Measurements from ENCODE around the gene PM20D1.

The PM20D1 gene

DNA sequence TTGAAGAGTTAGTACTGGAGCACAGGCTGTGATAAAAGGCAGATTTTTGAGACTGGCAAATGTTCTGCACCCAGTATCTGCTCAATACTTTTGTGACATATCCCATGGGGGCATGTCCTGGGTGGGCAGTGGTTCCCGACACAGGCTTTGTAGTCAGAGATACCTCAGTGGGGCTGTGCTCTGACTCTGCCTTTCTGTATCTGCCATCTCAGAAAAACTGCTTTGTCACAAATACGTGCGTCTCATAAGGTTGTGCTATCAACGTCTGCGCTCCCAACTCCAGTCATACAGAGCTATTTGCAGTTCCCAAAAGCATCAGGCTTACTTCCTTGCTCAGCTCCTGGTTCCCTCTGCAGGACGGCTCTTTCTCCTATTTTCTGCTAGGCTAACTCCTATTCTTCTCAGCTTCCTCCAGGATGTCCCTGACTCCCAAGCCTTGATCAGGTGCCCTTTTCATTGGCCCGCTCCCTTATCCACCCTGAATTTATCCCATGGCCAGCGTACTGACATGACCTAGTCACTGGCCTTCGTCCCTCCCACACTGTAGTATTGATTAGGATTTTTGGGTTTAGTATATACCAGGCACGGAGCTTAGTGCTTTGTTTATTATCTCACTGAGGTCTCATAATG lies 62.5 kb downstream of the PM20D1 start:
- TF ChIP-seq ZFX (IDR thresholded peaks at IDR 0.05), result no peak
- TF ChIP-seq, protein P1, sequence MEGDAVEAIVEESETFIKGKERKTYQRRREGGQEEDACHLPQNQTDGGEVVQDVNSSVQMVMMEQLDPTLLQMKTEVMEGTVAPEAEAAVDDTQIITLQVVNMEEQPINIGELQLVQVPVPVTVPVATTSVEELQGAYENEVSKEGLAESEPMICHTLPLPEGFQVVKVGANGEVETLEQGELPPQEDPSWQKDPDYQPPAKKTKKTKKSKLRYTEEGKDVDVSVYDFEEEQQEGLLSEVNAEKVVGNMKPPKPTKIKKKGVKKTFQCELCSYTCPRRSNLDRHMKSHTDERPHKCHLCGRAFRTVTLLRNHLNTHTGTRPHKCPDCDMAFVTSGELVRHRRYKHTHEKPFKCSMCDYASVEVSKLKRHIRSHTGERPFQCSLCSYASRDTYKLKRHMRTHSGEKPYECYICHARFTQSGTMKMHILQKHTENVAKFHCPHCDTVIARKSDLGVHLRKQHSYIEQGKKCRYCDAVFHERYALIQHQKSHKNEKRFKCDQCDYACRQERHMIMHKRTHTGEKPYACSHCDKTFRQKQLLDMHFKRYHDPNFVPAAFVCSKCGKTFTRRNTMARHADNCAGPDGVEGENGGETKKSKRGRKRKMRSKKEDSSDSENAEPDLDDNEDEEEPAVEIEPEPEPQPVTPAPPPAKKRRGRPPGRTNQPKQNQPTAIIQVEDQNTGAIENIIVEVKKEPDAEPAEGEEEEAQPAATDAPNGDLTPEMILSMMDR (conservative IDR thresholded peaks at IDR 0.05), result no peak
- H3K27ac ChIP-seq, result no peak overlapping the region

DNA sequence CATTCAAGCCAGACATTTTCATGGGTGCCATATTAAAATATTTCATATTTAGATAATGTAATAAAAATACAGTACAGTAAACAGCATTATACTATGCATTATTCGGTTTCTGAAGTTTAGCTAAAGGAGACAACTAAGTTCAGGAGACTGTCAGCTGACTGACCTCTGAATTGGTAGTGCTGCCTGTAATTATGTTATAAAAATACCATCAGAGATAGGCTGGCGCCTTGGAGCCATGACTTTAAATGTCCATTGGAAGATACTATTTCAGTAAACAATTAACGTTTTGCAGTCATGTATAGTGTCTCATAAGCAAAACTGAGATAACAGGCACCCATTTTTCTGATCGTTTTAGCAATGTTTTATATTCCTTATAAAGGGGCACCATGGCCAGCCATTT lies 63.3 kb downstream of the PM20D1 start:
- H3K27ac ChIP-seq, result no peak overlapping the region
- TF ChIP-seq, protein P1 (conservative IDR thresholded peaks at IDR 0.05), result no peak
- TF ChIP-seq ZFX (IDR thresholded peaks at IDR 0.05), result no peak

DNA sequence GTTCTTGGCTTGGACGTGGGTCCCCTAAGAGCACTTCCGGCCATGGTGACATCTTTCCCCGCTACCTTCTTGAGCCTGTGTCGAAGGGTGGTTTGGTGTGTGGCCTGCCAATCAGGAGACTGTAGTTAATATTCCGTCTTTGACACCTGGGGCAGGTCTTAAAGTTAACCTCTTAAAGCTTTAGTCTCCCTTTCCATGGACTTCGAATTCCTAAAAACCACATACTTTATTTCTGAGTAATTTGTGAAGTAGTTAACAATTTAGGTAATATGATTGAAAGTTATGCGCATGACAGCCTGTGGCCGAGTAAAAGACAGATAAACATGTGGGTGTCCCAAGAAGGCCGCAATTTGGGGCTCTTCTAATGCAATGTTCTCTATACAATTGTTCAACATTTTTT lies 64.5 kb downstream of the PM20D1 start:
- no peak overlapping the region for H3K27ac ChIP-seq
- TF ChIP-seq, protein P1 (conservative IDR thresholded peaks at IDR 0.05), result no peak
- no peak for TF ChIP-seq ZFX (IDR thresholded peaks at IDR 0.05)

DNA sequence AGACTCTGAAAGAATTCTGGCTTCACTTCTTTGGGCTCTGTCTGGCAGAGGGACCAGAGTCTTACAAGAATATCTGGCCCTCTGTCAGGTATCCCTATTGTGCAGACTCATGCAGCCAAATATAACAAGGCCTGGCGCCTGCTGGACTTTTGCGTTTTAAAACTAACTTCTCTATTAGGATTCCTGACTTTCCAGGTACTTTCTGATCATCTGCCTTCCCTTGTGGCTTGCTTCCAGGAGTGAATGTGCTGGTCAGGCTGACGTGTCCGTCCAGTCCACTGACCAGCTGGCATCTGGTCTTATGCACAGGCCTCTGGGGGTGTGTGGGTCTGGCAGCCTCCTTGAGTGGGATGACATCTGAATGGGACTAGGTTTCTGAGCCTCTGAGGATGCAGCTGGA lies 66.0 kb downstream of the PM20D1 start:
- TF ChIP-seq, protein P1 (conservative IDR thresholded peaks at IDR 0.05), result no peak
- no peak for TF ChIP-seq ZFX (IDR thresholded peaks at IDR 0.05)
- H3K27ac ChIP-seq, result no peak overlapping the region

DNA sequence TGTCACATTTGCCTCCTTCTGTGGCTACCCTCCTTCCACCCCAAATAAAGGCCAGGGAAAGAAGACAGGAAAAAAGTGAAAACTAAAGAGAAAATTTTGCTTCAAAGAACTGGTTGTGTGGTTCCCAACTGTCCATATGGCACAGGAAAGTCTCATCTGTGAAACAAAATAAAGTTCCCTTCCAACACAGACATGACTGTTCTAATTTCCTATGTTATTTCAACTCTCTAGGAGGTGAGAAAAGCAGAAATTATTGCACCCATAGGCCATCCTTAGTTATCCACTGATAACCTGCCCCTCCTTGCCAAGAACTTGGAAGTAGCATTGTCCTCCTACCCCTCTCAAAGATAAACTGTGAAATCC lies 66.5 kb downstream of the PM20D1 start:
- TF ChIP-seq, protein P1 (conservative IDR thresholded peaks at IDR 0.05), result no peak
- TF ChIP-seq ZFX (IDR thresholded peaks at IDR 0.05), result no peak
- no peak overlapping the region for H3K27ac ChIP-seq

DNA sequence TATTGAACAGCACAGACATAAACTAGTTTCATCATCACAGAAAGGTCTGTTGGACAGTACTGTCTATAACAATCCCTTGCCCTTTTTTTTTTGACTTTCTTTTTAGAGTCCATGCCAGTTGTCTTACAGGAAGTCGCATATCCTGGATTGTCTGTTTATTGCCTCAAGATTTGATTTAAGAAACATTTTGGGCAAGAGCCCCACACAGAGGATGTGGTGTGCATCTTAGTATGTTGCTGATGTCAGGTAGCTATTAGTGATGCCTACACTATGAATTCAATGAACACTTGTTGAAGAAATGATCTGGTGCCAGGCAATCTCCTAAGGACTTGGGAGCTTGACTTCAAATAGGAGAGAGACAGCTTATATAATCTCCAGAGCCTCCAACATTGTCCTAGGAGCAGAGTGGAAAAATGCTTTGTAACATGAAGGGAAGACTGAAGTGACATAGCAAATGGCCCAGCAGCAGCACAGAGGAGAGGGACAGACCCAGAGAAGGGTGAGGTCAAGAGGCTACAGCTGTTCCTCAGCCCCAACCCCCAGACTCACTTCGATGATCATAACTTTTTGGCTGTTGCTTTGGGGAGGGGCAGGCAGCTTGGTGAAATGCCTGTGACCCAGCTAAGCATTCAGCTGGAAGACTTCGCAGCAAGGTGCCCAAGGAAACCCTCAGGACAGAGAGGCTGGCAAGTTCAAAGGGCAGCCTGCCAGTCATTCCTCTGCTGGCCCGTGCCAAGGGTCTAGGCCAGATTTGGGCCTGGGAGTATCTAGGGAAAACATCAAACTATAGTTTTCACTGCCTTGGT lies 67.1 kb downstream of the PM20D1 start:
- H3K27ac ChIP-seq, result no peak overlapping the region
- TF ChIP-seq, protein P1 (conservative IDR thresholded peaks at IDR 0.05), result no peak
- no peak for TF ChIP-seq ZFX (IDR thresholded peaks at IDR 0.05)

DNA sequence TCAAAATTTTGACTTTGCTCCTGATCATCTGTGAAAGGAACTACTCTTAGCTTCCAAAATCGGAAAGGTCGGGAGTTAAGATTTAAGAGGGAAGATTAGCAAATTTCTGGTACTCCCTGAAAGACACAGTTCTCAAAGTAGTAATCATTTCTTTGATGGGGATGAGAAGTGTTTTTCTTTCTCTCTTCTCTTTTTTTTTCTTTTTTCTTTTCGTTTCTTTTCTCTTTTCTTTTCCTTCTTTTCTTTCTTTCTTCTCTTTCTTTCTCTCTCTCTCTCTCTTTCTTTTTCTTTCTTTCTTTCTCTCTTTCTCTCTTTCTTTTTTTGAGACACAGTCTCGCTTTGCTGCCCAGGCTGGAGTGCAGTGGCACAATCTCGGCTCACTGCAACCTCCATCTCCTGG lies 69.6 kb downstream of the PM20D1 start:
- TF ChIP-seq, protein P1 (conservative IDR thresholded peaks at IDR 0.05), result no peak
- no peak for TF ChIP-seq ZFX (IDR thresholded peaks at IDR 0.05)

More for the DNA sequence above, 69.6 kb downstream of the PM20D1 start:
- H3K27ac ChIP-seq, result no peak overlapping the region
